Uterus (tissue), 2 donors: ENCODE data around the gene PRKG1.

Experiments used
- CTCF ChIP-seq, 4 experiments: fragments of 200-600 bp in 2 of 4; fragments of 450-650 bp in 2 of 4; sonication (generic) in 2 of 4; IDR thresholded peaks; one replicate each; pipeline ENCODE4 v1.5.1; 2016 to 2019; ENCODE audit warnings: antibody characterized with exemption in 4 of 4, mild to moderate bottlenecking in 2 of 4, moderate library complexity in 1 of 4
- POLR2A ChIP-seq, 2 donors: fragments of 450-650 bp; IDR thresholded peaks; one replicate each; pipeline ENCODE4 v1.6.1; 2016; ENCODE audit warnings: antibody characterized with exemption in 2 of 2, mild to moderate bottlenecking in 1 of 2, moderate library complexity in 1 of 2

GRCh38 chr10:51800725-51801424 is 726.6 kb downstream of the PRKG1 start:
- TF ChIP-seq CTCF (IDR thresholded peaks at IDR 0.05) (no peak), POLR2A (IDR thresholded peaks at IDR 0.05) (no peak)
